ENCODE measurements around the gene DNAJB1.

- TF ChIP-seq TP53 (CRISPR knock-in tag; IDR thresholded peaks at IDR 0.05) (no peak), ZNF263 (CRISPR knock-in tag; IDR thresholded peaks at IDR 0.05; ENCODE audit: low read depth) (no peak)
These were observed 25.9 kb upstream of the DNAJB1 start for GRCh38 chr19:14544047-14544446.

All from WTC11 (cell line).